GM21528 (cell line): ENCODE measurements around the gene PNLIPRP2.

Experiments used
- ATAC-seq: cut with Tn5 transposase; IDR thresholded peaks from one replicate; pipeline ENCODE4 v1.9.1; 2021; ENCODE audit warnings: mild to moderate bottlenecking, moderate library complexity; ENCODE audit not compliant: unreplicated experiment, low FRiP score

The PNLIPRP2 gene

GRCh38 chr10:116676633-116677032 is 55.9 kb downstream of the PNLIPRP2 start:
- ATAC-seq = no peak

- no peak for ATAC-seq
These were observed 58.6 kb downstream of the PNLIPRP2 start for GRCh38 chr10:116679351-116679750.

GRCh38 chr10:116683166-116683565 is 62.4 kb downstream of the PNLIPRP2 start:
- no peak for ATAC-seq

- ATAC-seq = no peak
These were observed 63.1 kb downstream of the PNLIPRP2 start for GRCh38 chr10:116683821-116684220.

GRCh38 chr10:116684781-116685180 is 64.0 kb downstream of the PNLIPRP2 start:
- no peak for ATAC-seq

- no peak for ATAC-seq
These were observed 65.1 kb downstream of the PNLIPRP2 start for GRCh38 chr10:116685807-116686206.

GRCh38 chr10:116686632-116687031 is 65.9 kb downstream of the PNLIPRP2 start:
- ATAC-seq = no peak

- ATAC-seq = no peak
These were observed 66.9 kb downstream of the PNLIPRP2 start for GRCh38 chr10:116687633-116688032.

- no peak for ATAC-seq
These were observed 67.5 kb downstream of the PNLIPRP2 start for GRCh38 chr10:116688241-116688711.

GRCh38 chr10:116688741-116689495 is 68.2 kb downstream of the PNLIPRP2 start:
- ATAC-seq = no peak

GRCh38 chr10:116689744-116690143 is 69.0 kb downstream of the PNLIPRP2 start:
- ATAC-seq = no peak

- ATAC-seq = no peak
These were observed 69.9 kb downstream of the PNLIPRP2 start for GRCh38 chr10:116690356-116691322.

- no peak for ATAC-seq
These were observed 70.9 kb downstream of the PNLIPRP2 start for GRCh38 chr10:116691635-116692034.

GRCh38 chr10:116692225-116692624 is 71.5 kb downstream of the PNLIPRP2 start:
- no peak for ATAC-seq

GRCh38 chr10:116694243-116694926 is 73.6 kb downstream of the PNLIPRP2 start:
- ATAC-seq = no peak
